ENCODE measurements around the gene BLOC1S1.

The BLOC1S1 gene

GRCh38 chr12:55738123-55739024, 22.5 kb downstream of the BLOC1S1 start:
- peak; percentile 79 for TF ChIP-seq CTCF (IDR thresholded peaks at IDR 0.05; ENCODE audit: insufficient read depth, low read depth, low read length, missing control alignments)
- peak; percentile 79 for DNase-seq (ENCODE audit: low read depth)
- H3K4me3 ChIP-seq (ENCODE audit: low read length) = peak overlapping the region; percentile 60

- DNase-seq (ENCODE audit: low read depth) = no peak
- H3K4me3 ChIP-seq (ENCODE audit: low read length) = no peak overlapping the region
- no peak for TF ChIP-seq CTCF (IDR thresholded peaks at IDR 0.05; ENCODE audit: insufficient read depth, low read depth, low read length, missing control alignments)
These were observed 23.2 kb downstream of the BLOC1S1 start for GRCh38 chr12:55739025-55739378.

- no peak for DNase-seq (ENCODE audit: low read depth)
- no peak overlapping the region for H3K4me3 ChIP-seq (ENCODE audit: low read length)
- no peak for TF ChIP-seq CTCF (IDR thresholded peaks at IDR 0.05; ENCODE audit: insufficient read depth, low read depth, low read length, missing control alignments)
These were observed 26.3 kb downstream of the BLOC1S1 start for GRCh38 chr12:55741931-55742680.

- TF ChIP-seq CTCF (IDR thresholded peaks at IDR 0.05; ENCODE audit: insufficient read depth, low read depth, low read length, missing control alignments) = no peak
- DNase-seq (ENCODE audit: low read depth) = peak; percentile 76
- H3K4me3 ChIP-seq (ENCODE audit: low read length) = peak within 1 kb of the TSS; percentile 55
These were observed 27.0 kb downstream of the BLOC1S1 start, which contains the start of gene GDF11 for GRCh38 chr12:55742719-55743405. Gene GDF11 (plus strand): TSS chr12:55743122. CDS start chr12:55743317, 195 bp downstream.

- TF ChIP-seq CTCF (IDR thresholded peaks at IDR 0.05; ENCODE audit: insufficient read depth, low read depth, low read length, missing control alignments) = peak; percentile 6
- DNase-seq (ENCODE audit: low read depth) = peak; percentile 72
- peak overlapping the region; percentile 55 for H3K4me3 ChIP-seq (ENCODE audit: low read length)
These were observed 27.8 kb downstream of the BLOC1S1 start for GRCh38 chr12:55743406-55744339.
